Neuronal stem cell (in vitro differentiated cells): ENCODE data around the gene ZFHX3.

Source experiments
- DNase-seq: peaks from one replicate; pipeline ENCODE4 v3.0.0-alpha.2; 2013; ENCODE audit warnings: low spot score
- H2AFZ ChIP-seq: one replicate; pipeline ENCODE4 v1.6.1; 2013; ENCODE audit warnings: mild to moderate bottlenecking, low read length, inconsistent platforms
- H2AK5ac ChIP-seq: 2 replicates; pipeline ENCODE4 v1.6.1; 2013; ENCODE audit warnings: low read depth, mild to moderate bottlenecking, inconsistent platforms, low read length, moderate library complexity, mixed read lengths
- H2BK120ac ChIP-seq: 2 replicates; pipeline ENCODE4 v1.6.1; 2013; ENCODE audit warnings: low read depth, mild to moderate bottlenecking, inconsistent platforms, low read length, moderate library complexity, mixed read lengths
- H2BK12ac ChIP-seq: one replicate; pipeline ENCODE4 v1.6.1; 2013; ENCODE audit warnings: low read length, inconsistent platforms
- H2BK15ac ChIP-seq: 2 replicates; pipeline ENCODE4 v1.6.1; 2013; ENCODE audit warnings: mild to moderate bottlenecking, low read length, inconsistent platforms, mixed read lengths
- H2BK5ac ChIP-seq: one replicate; pipeline ENCODE4 v1.6.1; 2013; ENCODE audit warnings: inconsistent platforms, mild to moderate bottlenecking, low read length, moderate library complexity
- H3K14ac ChIP-seq: one replicate; pipeline ENCODE4 v1.6.1; 2013; ENCODE audit warnings: low read length, inconsistent platforms
- H3K18ac ChIP-seq: 2 replicates; pipeline ENCODE4 v1.6.1; 2013; ENCODE audit warnings: low read length, inconsistent platforms
- H3K23ac ChIP-seq: 2 replicates; pipeline ENCODE4 v1.6.1; 2013; ENCODE audit warnings: low read depth, mild to moderate bottlenecking, mixed read lengths, low read length, inconsistent platforms; ENCODE audit not compliant: poor library complexity
- H3K27ac ChIP-seq: replicated peaks from 3 replicates; pipeline ENCODE4 v1.5.1; 2013; ENCODE audit warnings: low read length, inconsistent platforms
- H3K27me3 ChIP-seq, 3 experiments: 2 replicates each; pipeline ENCODE4 v1.6.1; 2013; ENCODE audit warnings: low read length in 3 of 3, mild to moderate bottlenecking in 2 of 3, inconsistent platforms in 1 of 3, low read depth in 1 of 3, mixed read lengths in 1 of 3, moderate library complexity in 1 of 3; ENCODE audit not compliant: control insufficient read depth in 3 of 3, insufficient read depth in 3 of 3
- H3K36me3 ChIP-seq, 2 donors: replicated peaks in 1 of 2; 2 replicates each; pipeline ENCODE4 v1.6.1; 2013; ENCODE audit warnings: low read length in 2 of 2; ENCODE audit not compliant: control insufficient read depth in 2 of 2, insufficient read depth in 2 of 2
- H3K4ac ChIP-seq: 2 replicates; pipeline ENCODE4 v1.6.1; 2013; ENCODE audit warnings: inconsistent platforms, mild to moderate bottlenecking, low read length, moderate library complexity
- H3K4me1 ChIP-seq, 2 donors: 1 replicate in 1 of 2; 2 replicates in 1 of 2; pipeline ENCODE4 v1.6.1; 2013; ENCODE audit warnings: low read length in 2 of 2, low read depth in 1 of 2; ENCODE audit not compliant: control insufficient read depth in 2 of 2, insufficient read depth in 1 of 2
- H3K4me2 ChIP-seq: one replicate; pipeline ENCODE4 v1.6.1; 2013; ENCODE audit warnings: mild to moderate bottlenecking, low read length, inconsistent platforms; ENCODE audit not compliant: insufficient read depth, poor library complexity, severe bottlenecking
- H3K4me3 ChIP-seq, 2 donors: 2 replicates each; pipeline ENCODE4 v1.5.1; 2013; ENCODE audit warnings: low read length in 2 of 2, mild to moderate bottlenecking in 2 of 2, inconsistent platforms in 1 of 2, moderate library complexity in 1 of 2
- H3K79me1 ChIP-seq: one replicate; pipeline ENCODE4 v1.6.1; 2013; ENCODE audit warnings: low read depth, mild to moderate bottlenecking, inconsistent platforms, low read length, moderate library complexity
- H3K9ac ChIP-seq: one replicate; pipeline ENCODE4 v1.6.1; 2013; ENCODE audit warnings: mild to moderate bottlenecking, low read depth, low read length, inconsistent platforms; ENCODE audit not compliant: poor library complexity
- H3K9me3 ChIP-seq, 2 donors: replicated peaks in 1 of 2; 2 replicates each; pipeline versions ENCODE3 to v1.6.1; 2013; ENCODE audit warnings: low read length in 2 of 2, mild to moderate bottlenecking in 2 of 2, inconsistent platforms in 1 of 2, low read depth in 1 of 2, mixed read lengths in 1 of 2, moderate library complexity in 1 of 2; ENCODE audit not compliant: control insufficient read depth in 2 of 2, insufficient read depth in 1 of 2
- H4K8ac ChIP-seq: one replicate; pipeline ENCODE4 v1.6.1; 2013; ENCODE audit warnings: low read depth, mild to moderate bottlenecking, inconsistent platforms, low read length, moderate library complexity
- H4K91ac ChIP-seq: one replicate; pipeline ENCODE4 v1.6.1; 2013; ENCODE audit warnings: low read length, low read depth, mild to moderate bottlenecking, inconsistent platforms; ENCODE audit not compliant: poor library complexity
- WGBS, 2 donors: extraction: QIAGEN DNeasy Blood & Tissue Kit; methylation state at CpG; one replicate each; pipeline ENCODE4 v1.1.7; 2013; ENCODE audit warnings: missing lambda C conversion rate in 2 of 2, mixed read lengths in 1 of 2; ENCODE audit not compliant: insufficient read length in 2 of 2, insufficient replicate concordance in 1 of 2; ENCODE audit errors: extremely low coverage in 2 of 2; 5-methylcytosine and 5-hydroxymethylcytosine counted together

ZFHX3 gene

DNA sequence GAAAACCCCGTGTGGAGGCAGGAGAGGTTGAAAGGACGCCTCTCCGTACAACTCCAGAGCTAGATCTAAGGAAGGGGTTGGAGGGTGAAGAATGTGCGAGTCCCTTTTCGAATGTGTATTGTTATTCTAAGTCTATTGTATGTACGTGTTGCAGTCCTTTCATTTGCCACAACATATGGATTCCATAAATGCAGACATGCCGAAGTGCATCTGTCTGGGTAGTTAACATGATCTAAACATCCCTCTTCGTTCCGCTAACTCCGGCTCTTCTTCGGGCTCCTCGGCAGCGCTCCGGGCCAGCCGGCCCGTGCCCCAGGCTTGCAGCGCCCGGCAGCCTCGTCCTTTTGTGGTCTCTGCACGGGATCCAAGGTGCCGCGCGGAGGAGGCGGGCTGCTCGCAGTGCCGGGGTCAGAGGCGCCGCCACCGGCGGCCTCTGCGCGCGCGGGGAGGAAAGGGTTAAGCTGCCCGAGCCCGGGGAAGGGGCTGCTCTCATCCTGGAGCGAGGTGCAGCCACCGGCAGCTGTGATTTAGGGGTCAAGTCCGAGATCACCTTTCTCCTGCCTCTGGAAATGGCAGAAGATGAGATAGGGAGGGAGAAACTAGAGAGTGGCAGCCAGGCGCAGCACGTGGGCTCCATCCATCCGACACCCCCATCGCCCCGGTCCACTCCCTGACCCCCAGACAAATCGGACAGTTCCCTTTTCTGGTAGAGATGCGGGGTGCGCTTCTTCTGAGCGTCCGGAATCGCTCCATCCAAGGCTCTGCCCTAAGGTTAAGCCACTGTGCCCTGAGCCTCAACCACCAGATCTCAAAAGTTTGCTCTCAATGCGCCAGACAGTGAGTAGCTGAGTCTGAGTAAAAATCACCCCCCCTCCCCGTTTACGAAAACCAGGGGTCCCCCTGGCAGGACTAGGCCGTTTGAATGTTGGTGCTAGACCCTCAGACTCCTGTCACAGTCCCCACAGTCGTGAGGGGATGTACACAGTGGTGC lies 15.1 kb upstream of the ZFHX3 start:
- H3K4me2 ChIP-seq, result peak overlapping the region; percentile 37
- H3K27ac ChIP-seq, result no peak overlapping the region
- WGBS, 2 donors, result no CpG with 5 or more reads among the region's 55 CpGs
- peak overlapping the region; percentile 20 for H2AK5ac ChIP-seq
- H3K9me3 ChIP-seq, result no peaks in the 10 kb centered on the region
- no peaks in the 10 kb centered on the region for H3K79me1 ChIP-seq
- peak overlapping the region; percentile 39 for H2AFZ ChIP-seq
- H3K4ac ChIP-seq, result no peak overlapping the region
- no peaks in the 10 kb centered on the region for H3K36me3 ChIP-seq
- H3K9ac ChIP-seq, result no peak overlapping the region
- peaks cover 22 to 35% of the 10 kb centered on the region in 2 donors for H3K4me1 ChIP-seq
- no peak overlapping the region for H2BK15ac ChIP-seq
- no peak overlapping the region for H4K8ac ChIP-seq
- peak overlapping the region; percentile 82 for H3K14ac ChIP-seq
- H3K18ac ChIP-seq, result peak overlapping the region; percentile 15
- peaks cover 14 to 63% (median 38%) of the 10 kb centered on the region in 3 experiments for H3K27me3 ChIP-seq
- no peak overlapping the region for H2BK12ac ChIP-seq
- peak; percentile 51 for DNase-seq
- no peak overlapping the region for H2BK120ac ChIP-seq
- peak overlapping the region; percentile 61 for H3K23ac ChIP-seq
- H3K4me3 ChIP-seq, result peak overlapping the region in 1 of 2 donors; percentile 26
- H2BK5ac ChIP-seq, result no peak overlapping the region
- H4K91ac ChIP-seq, result no peak overlapping the region

- Histone ChIP-seq H4K91ac (no peak overlapping the region), H2BK120ac (no peak overlapping the region), H3K9ac (no peak overlapping the region), H2AFZ (peak overlapping the region; percentile 39), H3K79me1 (no peaks in the 10 kb centered on the region), H3K4ac (no peak overlapping the region), H3K9me3 (no peaks in the 10 kb centered on the region), H3K23ac (no peak overlapping the region), H3K18ac (no peak overlapping the region), H2BK15ac (no peak overlapping the region), H3K4me2 (peak overlapping the region; percentile 37), H3K4me3 (peak overlapping the region in 1 of 2 donors; percentile 26), H3K4me1 (peaks cover 22 to 32% of the 10 kb centered on the region in 2 donors), H4K8ac (no peak overlapping the region), H2AK5ac (no peak overlapping the region), H3K36me3 (no peaks in the 10 kb centered on the region), H3K27ac (no peak overlapping the region), H3K14ac (no peak overlapping the region), H2BK12ac (no peak overlapping the region), H3K27me3 (peaks cover 14 to 54% (median 31%) of the 10 kb centered on the region in 3 experiments), H2BK5ac (no peak overlapping the region)
- WGBS, 2 donors, result no CpG with 5 or more reads among the region's 3 CpGs
- no peak for DNase-seq
Observed at GRCh38 chr16:73062001-73062616, 14.2 kb upstream of the ZFHX3 start.

- H4K8ac ChIP-seq, result no peak overlapping the region
- no peaks in the 10 kb centered on the region for H3K79me1 ChIP-seq
- H3K4me3 ChIP-seq, result peak overlapping the region in 1 of 2 donors; percentile 58
- H3K18ac ChIP-seq, result no peak overlapping the region
- no peak overlapping the region for H3K9ac ChIP-seq
- no peak overlapping the region for H2AK5ac ChIP-seq
- no peak overlapping the region for H4K91ac ChIP-seq
- H3K14ac ChIP-seq, result no peak overlapping the region
- H2BK5ac ChIP-seq, result no peak overlapping the region
- H3K4ac ChIP-seq, result no peak overlapping the region
- H3K4me2 ChIP-seq, result peak overlapping the region; percentile 40
- H3K23ac ChIP-seq, result no peak overlapping the region
- no peak overlapping the region for H2AFZ ChIP-seq
- H3K9me3 ChIP-seq, result no peaks in the 10 kb centered on the region
- no CpG with 5 or more reads among the region's 4 CpGs for WGBS, 2 donors
- DNase-seq, result peak; percentile 51
- no peak overlapping the region for H3K27ac ChIP-seq
- no peak overlapping the region for H2BK120ac ChIP-seq
- H3K27me3 ChIP-seq, result peaks cover 12 to 53% (median 25%) of the 10 kb centered on the region in 3 experiments
- H3K36me3 ChIP-seq, result no peaks in the 10 kb centered on the region
- H3K4me1 ChIP-seq, result peaks cover 21 to 29% of the 10 kb centered on the region in 2 donors
- H2BK15ac ChIP-seq, result no peak overlapping the region
- no peak overlapping the region for H2BK12ac ChIP-seq
Observed at GRCh38 chr16:73060892-73061490, 13.1 kb upstream of the ZFHX3 start.
